K562 (cell line): ENCODE data around the gene SLC1A3.

Experiments
- ATF1 ChIP-seq, 2 experiments: fragments of 450-650 bp in 1 of 2; IDR thresholded peaks; 2 replicates each; pipeline ENCODE4 v1.6.1; 2016; ENCODE audit warnings: missing compliant biosample characterization in 1 of 2, missing genetic modification characterization in 1 of 2
- FOS ChIP-seq: IDR thresholded peaks from 3 replicates; pipeline ENCODE4 v1.6.1; 2011; ENCODE audit not compliant: insufficient read length; ENCODE audit errors: extremely low read depth
- GATA2 ChIP-seq: sonication (generic); formaldehyde crosslinking; IDR thresholded peaks from 2 replicates; pipeline ENCODE4 v1.4.0; 2020; ENCODE audit warnings: mild to moderate bottlenecking, missing genetic modification reagents
- NEUROD1 ChIP-seq: fragments of 150-350 bp; IDR thresholded peaks from 2 replicates; pipeline ENCODE4 v1.6.1; 2014; ENCODE audit warnings: borderline replicate concordance, low read length, low read depth; ENCODE audit not compliant: partially characterized antibody
- POLR2AphosphoS5 ChIP-seq: IDR thresholded peaks from 2 replicates; pipeline ENCODE4 v1.6.1; 2011; ENCODE audit warnings: mild to moderate bottlenecking, low read depth, low read length, moderate library complexity; ENCODE audit not compliant: control insufficient read depth, insufficient read depth
- TCF7L2 ChIP-seq: fragments of 150-350 bp; IDR thresholded peaks from 2 replicates; pipeline ENCODE4 v1.6.1; 2016; ENCODE audit warnings: low read depth, mild to moderate bottlenecking, low read length, moderate library complexity
- THRAP3 ChIP-seq: fragments of 450-650 bp; IDR thresholded peaks from 2 replicates; pipeline ENCODE4 v1.6.1; 2016; ENCODE audit warnings: mild to moderate bottlenecking, inconsistent platforms, borderline replicate concordance
- ZFX ChIP-seq: sonication (generic); formaldehyde crosslinking; IDR thresholded peaks from 2 replicates; pipeline ENCODE4 v1.8.0; 2022; ENCODE audit warnings: mild to moderate bottlenecking, missing genetic modification reagents, moderate library complexity
- TF ChIP-seq, protein P1 (sequence below): sonication (generic); formaldehyde crosslinking; IDR thresholded peaks from 2 replicates; pipeline ENCODE4 v1.8.0; 2023; ENCODE audit warnings: mild to moderate bottlenecking, missing genetic modification reagents

DNA sequence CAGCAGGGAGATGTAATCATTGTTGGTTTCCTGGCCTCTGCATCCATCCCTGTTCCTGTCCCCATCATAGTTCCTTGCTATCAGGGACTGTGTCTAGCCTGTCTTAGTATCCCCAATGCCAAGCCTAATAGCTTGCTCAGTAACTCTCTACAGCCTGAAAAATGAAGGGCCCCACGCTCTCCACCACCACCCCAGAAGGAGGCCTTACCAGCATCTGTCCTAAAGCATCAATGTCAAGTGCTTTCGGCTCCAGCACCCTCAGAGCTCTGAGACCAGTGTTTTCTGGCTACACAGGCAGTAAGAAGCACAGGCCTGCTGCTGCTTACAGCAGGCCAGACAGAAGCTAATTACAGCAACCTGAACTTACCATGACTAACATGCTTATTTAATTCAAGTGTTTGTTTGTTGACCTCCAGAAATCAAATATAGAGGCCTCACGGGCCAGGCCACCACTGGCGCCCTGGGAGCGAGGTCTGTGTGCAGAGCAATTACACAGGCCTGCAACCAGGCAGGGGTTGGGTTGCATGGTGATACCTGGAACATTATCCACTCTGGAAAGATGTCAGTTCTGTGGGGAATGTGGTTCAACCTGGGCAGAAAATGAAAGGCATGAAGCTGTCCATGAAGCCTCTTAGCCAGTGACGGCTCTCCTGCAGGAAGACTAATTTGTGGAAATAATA lies 124.3 kb downstream of the SLC1A3 start:
- no peak for TF ChIP-seq POLR2AphosphoS5
- no peak for TF ChIP-seq ATF1 (CRISPR knock-in tag; IDR thresholded peaks at IDR 0.05)
- TF ChIP-seq ATF1 (tag; IDR thresholded peaks at IDR 0.05) = no peak
- TF ChIP-seq GATA2 (CRISPR knock-in tag) = no peak
- TF ChIP-seq FOS = no peak
- TF ChIP-seq TCF7L2 = no peak
- TF ChIP-seq ZFX = no peak
- TF ChIP-seq THRAP3 = no peak
- TF ChIP-seq, protein P1, sequence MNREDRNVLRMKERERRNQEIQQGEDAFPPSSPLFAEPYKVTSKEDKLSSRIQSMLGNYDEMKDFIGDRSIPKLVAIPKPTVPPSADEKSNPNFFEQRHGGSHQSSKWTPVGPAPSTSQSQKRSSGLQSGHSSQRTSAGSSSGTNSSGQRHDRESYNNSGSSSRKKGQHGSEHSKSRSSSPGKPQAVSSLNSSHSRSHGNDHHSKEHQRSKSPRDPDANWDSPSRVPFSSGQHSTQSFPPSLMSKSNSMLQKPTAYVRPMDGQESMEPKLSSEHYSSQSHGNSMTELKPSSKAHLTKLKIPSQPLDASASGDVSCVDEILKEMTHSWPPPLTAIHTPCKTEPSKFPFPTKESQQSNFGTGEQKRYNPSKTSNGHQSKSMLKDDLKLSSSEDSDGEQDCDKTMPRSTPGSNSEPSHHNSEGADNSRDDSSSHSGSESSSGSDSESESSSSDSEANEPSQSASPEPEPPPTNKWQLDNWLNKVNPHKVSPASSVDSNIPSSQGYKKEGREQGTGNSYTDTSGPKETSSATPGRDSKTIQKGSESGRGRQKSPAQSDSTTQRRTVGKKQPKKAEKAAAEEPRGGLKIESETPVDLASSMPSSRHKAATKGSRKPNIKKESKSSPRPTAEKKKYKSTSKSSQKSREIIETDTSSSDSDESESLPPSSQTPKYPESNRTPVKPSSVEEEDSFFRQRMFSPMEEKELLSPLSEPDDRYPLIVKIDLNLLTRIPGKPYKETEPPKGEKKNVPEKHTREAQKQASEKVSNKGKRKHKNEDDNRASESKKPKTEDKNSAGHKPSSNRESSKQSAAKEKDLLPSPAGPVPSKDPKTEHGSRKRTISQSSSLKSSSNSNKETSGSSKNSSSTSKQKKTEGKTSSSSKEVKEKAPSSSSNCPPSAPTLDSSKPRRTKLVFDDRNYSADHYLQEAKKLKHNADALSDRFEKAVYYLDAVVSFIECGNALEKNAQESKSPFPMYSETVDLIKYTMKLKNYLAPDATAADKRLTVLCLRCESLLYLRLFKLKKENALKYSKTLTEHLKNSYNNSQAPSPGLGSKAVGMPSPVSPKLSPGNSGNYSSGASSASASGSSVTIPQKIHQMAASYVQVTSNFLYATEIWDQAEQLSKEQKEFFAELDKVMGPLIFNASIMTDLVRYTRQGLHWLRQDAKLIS (CRISPR knock-in tag) = no peak
- no peak for TF ChIP-seq NEUROD1
